Pulmonary artery endothelial cell (primary cell): ENCODE measurements around the gene CYTH2. TPM values are rescaled to one million over a fixed set of nuclear protein-coding genes. Genes with fewer than 3 reads are reported as not detected.
"Not testable (repeated sequence)": the region's sequence is repeated elsewhere in the genome, so short reads cannot be mapped to it uniquely, and the experiment has no call there.

Experiments used
- DNase-seq: peaks from one replicate; pipeline ENCODE4 v3.0.0-alpha.2; 2011; ENCODE audit warnings: low read depth, low spot score
- total RNA-seq: library from RNA; depleted of rRNA; stranded (reverse); fragments of >200 nt; gene quantifications from 2 replicates; pipeline ENCODE4 v1.2.3, GENCODE V29; 2014

CYTH2 gene
- total RNA-seq, 1 donor from 2014 or later = 58.2 TPM

DNA sequence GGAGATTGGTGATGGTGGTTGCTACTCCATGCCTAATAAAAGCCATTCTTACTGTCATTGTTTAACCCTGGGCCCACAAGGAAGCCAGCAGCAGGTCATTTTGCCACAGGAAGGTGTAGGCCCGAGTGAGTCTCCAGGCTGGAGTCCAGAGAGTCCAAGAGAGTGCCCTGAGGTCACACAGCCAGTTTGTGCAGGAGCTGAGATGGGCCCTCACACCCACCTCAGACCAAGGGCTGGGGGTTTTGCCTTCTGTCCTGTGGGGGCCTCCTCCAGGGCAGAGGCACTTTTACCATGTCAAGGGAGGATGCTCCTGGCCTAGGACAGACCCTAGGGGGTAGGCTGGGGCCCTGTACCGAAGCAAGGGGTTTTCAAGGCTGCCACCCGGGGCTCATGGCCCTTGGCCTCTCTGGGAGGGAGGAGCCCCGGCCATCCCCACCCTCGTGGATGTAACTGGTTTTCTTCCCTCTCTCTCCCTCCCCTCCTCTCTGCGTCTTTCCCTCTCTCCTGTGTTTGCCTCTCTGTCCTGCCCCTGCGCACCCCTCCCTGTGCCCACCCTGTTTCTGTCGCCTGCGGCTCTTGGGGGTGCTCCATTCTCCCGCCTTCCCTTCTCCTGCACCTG is 8.0 kb downstream of the CYTH2 start:
- no peak for DNase-seq

DNA sequence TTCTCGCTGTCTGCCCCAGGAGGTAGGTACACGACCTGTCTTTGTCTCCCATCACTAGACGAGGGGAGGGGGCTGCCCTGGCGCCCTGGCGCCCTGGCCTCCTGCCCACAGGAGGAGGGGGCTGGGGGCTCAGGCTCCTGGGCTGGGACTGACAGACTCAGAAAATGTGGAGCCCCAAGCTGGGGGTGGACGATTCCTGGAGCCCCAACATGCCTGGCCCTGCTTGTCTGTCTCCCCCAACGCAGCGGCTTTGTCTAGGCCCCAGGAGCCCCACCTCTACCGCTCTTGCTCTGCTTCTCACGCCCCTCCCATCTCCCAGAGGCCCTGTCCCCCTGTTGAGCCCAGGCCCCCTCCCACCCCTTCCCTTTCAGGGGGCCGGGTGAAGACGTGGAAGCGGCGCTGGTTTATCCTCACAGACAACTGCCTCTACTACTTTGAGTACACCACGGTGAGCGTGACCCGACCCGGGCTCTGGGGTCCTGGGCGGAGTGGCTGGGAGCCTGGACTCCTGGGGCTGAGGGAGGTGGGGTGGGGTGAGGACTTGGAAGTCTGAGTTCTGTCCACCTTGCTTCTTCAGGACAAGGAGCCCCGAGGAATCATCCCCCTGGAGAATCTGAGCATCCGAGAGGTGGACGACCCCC is 8.6 kb downstream of the CYTH2 start:
- no peak for DNase-seq

DNA sequence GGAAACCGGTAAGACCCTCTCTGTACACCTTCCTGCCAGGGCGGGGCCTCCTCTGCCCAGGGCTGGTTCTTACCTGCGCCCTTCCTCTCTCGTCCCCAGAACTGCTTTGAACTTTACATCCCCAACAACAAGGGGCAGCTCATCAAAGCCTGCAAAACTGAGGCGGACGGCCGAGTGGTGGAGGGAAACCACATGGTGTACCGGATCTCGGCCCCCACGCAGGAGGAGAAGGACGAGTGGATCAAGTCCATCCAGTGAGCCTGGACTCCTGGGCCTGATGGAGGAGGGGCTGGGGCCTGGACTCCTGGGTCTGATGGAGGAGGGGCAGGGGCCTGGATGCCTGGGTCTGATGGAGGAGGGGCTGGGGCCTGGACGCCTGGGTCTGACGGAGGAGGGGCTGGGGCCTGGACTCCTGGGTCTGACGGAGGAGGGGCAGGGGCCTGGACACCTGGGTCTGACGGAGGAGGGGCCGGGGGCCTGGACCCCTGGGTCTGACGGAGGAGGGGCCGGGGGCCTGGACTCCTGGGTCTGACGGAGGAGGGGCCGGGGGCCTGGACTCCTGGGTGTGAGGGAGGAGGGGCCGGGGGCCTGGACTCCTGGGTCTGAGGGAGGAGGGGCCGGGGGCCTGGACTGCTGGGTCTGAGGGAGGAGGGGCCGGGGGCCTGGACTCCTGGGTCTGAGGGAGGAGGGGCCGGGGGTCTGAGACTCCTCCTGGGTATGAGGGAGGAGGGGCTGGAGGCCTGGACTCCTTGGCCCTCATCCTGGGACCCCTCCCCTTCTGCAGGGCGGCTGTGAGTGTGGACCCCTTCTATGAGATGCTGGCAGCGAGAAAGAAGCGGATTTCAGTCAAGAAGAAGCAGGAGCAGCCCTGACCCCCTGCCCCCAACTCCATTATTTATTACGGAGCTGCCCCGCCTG is 9.4 kb downstream of the CYTH2 start:
- no peak for DNase-seq

DNA sequence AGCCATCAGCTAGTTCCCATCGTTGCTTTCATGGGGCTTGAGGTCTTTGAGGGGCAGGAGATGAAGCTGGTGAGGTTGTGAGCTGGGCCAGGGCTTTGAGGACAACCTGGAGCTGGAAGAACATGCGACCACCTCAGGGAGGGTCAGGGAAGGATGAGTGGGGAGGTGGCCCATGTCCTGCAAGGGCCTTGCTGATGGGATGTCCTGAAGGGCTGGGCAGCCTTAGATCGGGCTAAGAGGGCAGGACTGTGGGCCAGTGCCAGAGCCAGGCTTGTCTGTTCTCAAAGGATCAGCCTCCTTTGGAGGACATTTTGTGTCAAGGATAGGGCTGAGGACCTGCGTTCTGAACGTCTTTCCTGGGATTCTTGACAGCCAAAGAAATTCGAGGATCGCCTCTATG is 10.5 kb downstream of the CYTH2 start:
- DNase-seq = no peak

DNA sequence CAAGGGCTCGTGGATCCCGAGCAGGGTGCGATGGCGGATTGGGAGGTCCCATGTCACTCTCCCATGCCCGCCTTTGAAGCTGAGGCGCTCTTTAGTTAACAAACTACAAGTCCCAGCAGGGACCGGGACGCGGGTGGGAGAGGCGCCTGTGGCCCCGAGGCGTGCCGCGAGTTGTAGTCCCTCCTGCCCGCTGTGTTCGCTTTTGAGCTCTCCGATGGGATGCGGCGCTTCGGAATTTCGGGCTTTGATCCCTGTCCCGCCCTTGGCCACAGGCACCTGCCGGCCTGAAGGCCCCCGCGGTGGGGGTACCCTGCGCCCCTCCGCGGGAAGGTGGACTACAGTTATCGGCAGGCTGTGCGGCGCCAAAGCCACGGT is 11.0 kb downstream of the CYTH2 start:
- DNase-seq = no peak

DNA sequence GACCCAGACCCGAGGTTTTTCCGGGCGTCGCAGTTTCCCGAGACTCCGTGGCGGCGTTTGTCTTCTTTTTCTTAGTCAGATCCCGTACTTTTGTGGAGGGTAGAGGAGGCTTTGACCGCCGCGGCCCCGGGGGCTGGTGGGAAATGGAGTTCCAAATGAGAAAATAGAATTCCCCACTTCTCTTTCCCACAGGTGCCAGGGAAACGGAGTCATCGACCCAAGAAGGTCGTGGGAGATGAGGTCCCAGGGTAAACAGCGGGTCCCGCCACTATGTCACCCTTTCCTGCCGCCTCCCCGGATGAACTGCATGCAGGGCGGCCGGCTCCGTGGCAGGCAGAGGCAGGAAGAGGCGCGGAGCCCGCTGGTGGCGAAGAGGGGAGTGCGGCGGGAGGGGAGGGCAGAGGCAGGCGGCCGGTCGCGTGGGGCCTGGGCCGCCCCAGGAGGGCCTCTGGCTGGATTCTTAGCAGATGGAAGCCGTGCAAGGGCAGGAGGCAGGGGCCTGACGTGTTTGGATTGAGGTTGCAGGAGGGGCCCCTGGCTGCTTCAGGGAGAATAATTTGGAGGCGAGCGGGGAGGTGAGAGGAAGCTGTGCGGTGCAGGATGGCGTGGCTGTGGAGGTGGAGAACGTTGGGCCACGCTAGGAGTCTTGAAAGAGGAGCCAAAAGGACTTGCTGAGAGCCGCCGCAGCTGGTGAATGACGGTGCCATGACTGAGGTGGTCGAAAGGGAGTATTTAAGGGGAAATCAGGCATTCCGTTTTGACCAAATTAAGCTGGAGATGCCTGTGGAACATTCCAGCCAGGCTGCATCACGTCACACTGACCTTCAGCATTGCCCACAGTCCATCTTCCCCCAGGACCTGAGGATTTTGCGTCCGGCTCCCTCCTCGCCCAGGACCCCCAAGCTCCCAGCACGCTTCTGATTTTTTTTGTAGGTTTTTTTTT is 11.7 kb downstream of the CYTH2 start:
- no peak for DNase-seq

DNA sequence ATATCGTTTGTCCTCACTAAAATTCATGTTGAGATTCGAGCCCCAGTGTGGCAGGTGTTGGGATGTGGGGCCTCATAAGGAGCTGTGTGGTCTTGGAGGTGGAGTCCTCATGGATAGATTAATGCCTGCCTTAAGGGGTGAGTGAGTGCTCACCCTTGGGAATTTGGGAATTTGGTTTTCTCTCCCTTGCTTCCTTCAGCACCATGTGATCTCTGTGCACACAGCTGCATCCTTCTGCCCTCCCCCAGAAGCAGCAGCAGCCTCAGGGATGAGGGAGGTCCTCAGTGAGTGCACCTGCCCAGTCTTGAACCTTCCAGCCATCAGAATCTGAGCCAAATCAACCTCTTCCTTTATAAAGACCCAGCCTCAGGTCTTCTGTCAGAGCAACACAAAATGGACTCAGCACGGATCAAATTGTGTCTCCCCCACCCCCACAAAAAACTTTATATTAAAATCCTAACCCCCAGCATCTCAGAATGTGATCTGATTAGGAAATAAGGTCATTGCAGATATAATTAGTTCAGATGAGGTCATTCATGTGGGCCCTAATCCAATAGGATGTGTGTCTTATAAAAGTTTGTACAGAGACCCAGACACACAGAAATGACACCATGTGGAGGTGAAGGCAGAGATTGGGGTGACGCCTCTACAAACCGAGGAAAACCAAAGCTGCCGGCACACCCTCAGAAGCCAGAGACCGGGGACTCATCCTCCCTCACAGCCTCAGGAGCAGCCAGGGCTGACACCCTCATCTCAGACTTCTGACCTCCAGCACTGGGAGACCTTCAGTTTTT is 12.9 kb downstream of the CYTH2 start:
- no peak for DNase-seq

DNA sequence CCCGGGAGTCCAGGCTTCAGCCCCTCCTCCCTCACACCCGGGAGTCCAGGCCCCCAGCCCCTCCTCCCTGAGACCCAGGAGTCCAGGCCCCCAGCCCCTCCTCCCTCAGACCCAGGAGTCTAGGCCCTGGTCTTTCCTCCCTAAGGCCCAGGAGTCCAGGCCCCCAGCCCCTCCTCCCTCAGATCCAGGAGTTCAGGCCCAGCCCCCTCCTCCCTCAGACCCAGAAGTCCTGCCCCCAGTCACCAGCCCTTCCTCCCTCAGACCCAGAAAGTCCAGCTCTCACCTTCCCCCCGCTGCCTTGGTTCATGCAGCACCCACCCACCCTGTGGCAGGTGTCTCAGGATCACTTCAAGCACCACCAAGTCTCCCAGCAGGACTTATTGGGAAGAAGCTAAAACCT is 14.1 kb downstream of the CYTH2 start:
- DNase-seq = no peak

DNA sequence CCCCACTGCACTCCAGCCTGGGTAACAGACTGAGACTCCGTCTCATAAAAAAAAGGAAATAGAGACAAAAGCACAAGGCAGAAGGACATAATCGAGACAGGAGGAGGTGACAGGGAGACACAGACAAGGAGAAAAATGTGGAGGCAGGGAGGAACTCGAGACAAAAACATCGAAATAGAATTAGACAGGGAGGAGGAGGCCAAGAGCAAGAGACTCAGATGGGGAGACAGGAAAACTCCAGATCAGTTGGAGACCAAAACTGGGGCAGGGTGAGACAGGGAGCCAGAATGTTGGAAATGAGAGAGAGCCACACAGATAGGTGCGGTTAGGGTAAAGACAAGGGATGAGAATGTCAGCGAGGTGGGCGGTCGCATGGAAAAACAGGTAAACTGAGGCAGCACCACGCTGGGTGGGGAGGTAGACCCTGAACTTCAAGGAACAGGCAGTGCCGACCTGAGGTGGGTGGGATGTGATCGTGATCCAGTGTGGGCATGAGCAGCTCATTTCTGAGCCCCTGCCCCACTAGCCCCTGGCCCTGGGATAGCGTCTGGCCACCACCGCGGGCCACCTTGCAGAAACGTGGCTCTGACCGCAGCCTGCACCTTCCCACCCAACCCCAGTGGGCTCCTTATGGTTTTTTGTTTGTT is 15.2 kb downstream of the CYTH2 start:
- no peak for DNase-seq

DNA sequence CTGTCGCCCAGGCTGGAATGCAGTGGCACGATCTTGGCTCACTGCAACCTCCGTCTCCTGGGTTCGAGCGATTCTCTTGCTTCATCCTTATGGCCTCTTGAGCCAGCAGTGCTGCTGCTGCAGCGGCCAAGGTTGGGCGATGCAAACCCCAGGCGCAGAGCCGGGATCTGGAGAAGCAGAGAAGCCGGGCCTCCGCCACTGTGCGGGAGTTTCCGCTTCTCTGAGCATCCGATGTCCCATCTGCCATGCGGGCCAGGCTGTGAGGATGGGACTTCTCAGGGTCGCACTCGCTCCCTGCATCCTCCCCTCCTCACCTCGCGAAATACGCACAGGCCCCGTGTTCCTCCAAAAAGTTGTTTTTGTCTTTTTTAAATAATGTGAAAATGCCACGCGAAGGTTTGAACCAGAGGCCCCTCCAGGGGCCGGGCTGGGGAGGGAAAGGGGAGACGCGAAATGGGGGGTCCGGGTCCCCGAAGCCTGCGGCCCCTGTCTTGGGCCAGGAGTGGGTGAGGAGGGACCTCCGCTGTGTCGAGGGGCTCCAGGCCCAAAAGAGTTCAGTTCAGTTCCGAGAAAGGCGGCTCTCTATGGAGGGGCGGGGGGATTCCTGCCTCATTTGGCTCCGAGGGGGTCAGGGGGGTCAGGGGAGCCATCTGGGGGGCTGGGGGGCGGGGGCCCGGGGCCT is 15.9 kb downstream of the CYTH2 start:
- no peak for DNase-seq

DNA sequence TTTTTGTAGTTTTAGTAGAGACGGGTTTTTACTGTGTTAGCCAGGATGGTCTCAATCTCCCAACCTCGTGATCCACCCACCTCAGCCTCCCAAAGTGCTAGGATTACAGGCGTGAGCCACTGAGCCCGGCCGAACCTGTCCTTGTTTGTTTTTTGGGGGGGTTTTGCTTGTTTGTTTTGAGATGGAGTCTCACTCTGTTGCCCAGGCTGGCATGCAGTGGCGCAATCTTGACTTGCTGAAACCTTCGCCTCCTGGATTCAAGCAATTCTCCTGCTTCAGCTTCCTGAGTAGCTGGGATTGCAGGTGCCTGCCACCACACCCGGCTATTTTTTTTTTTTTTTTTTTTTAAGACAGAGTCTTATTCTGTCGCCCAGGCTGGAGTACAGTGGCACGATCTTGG is 17.5 kb downstream of the CYTH2 start:
- not testable (repeated sequence) for DNase-seq

DNA sequence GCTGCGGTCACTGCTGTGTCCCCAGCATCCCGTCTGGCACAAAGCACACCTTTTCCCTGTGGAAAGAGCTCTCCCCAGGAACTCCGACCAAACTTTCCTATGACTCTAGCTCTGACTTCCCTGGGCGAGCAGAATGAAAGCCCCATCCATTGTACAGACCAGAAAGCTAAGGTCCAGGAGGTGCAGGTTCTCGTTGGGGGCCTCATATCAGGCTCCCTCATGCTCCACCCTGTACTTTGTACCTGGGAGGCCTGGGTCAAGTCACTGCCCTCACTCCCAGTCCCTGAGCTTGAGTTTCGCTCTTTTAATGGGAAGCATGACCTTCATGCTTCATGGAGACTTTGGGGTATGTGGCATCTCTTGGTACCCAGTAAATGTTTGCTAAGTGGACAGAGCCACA is 18.4 kb downstream of the CYTH2 start:
- DNase-seq = no peak

DNA sequence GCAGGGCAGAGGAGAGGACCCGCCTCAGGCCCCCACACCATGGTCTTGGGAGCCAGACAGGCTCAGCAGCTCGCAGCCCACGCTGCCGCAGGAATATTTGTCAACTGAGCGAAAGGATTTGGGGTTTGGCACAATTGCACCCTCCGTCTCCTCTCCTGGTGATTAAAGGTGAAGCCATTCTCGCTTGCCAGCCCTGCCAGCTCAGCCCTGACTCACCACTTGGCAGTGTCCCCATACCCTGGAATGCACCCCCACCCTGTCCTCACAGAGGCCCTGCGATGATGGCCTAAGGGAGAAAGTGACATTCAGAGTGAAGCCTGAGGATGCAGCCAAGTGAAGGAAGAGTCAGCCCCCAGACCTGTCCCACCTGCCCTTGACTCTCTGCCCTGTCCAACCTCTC is 18.8 kb downstream of the CYTH2 start:
- DNase-seq = no peak

DNA sequence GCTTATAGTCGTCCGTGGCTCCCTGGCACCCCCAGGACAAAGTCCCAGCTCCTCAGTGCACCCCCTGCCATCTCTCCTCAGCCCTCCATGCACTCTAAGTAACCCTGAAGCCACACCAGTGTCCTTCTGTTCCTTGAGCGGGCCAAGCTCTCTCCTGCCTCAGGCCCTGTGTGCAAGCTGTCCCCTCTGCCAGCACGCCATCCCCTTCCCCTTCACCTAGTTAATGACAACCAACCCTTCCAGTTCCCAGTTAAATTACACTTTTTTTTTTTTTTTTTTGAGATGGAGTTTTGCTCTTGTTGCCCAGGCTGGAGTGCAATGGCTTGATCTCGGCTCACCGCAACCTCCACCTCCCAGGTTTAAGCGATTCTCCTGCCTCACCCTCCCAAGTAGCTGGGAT is 19.3 kb downstream of the CYTH2 start:
- DNase-seq = not testable (repeated sequence)

DNA sequence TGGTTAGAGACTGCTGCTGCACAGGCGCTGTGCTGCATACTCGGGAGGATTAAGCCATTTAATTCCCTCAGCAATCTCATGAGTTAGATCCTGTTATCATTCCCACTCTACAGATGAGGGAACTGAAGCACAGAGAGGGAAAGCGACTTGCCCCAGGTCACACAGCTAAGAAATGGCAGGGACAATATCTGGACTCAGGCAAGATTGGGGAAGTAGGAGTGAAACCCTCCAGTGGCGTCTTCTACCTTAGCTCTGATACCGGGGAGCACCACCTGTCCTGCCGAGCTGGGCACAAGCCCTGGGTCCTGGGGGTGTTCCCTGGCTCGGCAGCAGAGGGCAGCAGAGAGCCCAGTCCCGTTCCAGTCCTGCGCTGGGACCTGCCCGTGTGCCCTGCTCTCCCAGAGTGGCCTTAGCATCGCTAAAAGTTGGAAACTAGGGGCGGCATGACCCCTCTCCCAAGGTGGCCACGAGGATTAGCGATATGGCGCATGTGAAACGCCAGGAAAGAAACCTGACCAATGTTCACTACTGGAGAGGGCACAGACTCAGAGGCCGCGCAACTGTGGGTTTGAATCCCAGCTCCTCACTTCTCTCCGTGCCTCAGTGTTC is 20.5 kb downstream of the CYTH2 start:
- no peak for DNase-seq

DNA sequence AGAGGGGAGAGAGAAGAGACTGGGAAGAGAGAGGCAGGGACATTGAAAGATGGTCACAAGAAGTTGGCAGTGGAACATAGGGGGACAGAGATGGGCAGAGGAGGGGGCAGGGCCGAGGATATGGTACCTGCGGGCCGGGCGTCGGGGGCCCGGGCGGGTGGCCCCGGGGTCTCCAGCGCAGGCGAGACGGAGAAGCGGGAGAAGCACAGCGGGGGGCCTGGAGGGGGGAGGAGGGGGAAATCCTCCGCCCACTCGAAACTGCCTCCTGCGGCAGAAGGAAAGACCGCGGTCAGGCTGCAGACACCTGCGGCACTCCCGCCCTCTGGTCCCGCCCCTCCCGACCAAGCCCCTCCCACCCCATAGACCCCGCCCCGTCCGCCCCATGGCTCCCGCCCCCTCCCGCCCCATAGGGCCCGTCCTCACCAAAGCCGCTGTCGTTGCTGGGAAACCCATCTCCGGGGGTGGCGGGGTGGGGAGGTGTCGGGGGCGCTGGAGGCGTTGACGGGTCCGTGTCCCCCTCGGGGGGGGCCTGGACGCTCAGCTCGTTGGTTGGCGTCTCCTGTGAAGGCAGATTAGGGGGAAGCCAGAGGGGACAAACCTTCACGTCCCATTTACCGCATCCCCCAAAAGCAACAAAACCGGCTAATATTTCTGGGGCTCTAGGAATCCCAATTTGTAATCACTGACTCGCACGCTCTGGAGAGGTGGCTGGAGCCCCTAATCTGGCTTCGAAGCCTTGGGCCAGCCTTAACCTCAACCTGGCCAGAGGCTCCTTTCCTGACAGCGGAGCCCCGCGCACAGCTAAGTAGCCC is 22.0 kb downstream of the CYTH2 start:
- no peak for DNase-seq

DNA sequence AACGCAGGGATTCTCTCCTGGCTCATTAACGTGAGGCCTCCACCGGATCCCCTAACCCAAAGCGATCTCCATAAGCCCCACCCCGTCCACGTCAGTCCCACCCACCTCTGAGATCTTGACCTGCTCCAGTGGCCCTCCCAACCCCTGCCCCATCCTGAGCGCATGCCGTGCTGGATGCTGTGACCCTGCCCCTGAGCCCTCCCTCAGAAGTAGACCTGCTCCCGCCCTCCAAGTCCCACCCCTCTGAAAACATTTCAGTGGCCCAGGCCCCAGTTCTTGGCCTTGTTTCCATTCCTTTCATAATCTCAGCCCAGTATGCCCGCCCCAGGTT is 22.6 kb downstream of the CYTH2 start:
- no peak for DNase-seq

DNA sequence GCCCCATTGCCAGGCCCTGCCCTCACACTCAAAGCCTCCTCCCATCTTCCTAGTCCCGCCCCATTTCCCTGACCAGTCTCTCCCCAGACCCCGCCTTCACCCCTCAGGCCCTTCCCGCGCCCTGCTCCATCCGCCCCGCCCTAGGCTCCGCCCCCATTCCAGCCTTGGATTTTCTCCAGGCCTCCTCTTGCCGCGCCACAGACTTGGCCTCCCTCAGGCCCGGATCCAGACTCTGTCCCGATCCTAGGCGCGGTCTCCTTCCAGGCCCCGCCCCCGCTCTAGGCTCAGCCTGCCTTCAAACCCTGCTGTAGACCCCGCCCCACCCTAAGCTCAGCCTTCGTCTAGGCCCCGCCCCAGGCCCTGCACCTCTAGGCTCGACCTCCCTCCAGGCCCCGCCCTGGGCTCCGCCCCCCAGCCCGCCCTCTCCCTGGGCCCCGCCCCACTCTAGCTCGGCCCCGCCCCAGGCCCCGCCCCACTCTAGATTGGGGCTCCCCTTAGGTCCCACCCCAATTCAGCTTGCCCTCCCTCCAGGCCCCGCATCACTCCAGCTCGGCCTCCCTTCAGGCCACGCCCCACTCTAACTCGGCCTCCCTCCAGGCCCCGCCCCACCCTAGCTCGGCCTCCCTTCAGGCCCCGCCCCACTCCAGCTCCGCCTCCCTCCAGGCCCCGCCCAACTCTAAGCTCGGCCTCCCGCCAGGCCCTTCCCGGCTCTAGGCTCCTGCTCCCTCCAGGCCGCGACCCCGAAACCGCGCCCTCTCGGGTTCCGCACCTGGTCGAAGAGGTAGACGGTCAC is 24.0 kb downstream of the CYTH2 start:
- peak; percentile 92 for DNase-seq
